Measurements from ENCODE around the gene MYH6. TPM values are rescaled to one million over a fixed set of nuclear protein-coding genes. Genes with fewer than 3 reads are reported as not detected.

MYH6 gene
- total and polyA plus RNA-seq, 4 donors, result 0.05 to 0.17 (median 0.06) TPM; not detected in 1

- TF ChIP-seq RAD21 (IDR thresholded peaks at IDR 0.05), result no peak
- no peak for TF ChIP-seq MAX (IDR thresholded peaks at IDR 0.05)
- TF ChIP-seq HNF4G (IDR thresholded peaks at IDR 0.05), result no peak
- TF ChIP-seq ATF3 (IDR thresholded peaks at IDR 0.05), result no peak
- H3K9ac ChIP-seq (ENCODE audit: low read depth in 1 of 2, low read length in 2 of 2), result no peak overlapping the region
- H3K9me3 ChIP-seq (ENCODE audit: control insufficient read depth in 4 of 4, low read length in 3 of 4), result no peaks in the 10 kb centered on the region
- no peaks in the 10 kb centered on the region for H3K27me3 ChIP-seq (ENCODE audit: control insufficient read depth in 4 of 4, insufficient read depth in 4 of 4, low read length in 3 of 4)
- H3K4me1 ChIP-seq (ENCODE audit: control insufficient read depth in 4 of 4, insufficient read depth in 4 of 4, low read length in 3 of 4), result no peaks in the 10 kb centered on the region
- WGBS, result 76% methylated on average over 13 of the region's 13 CpGs
- no peak for DNase-seq (ENCODE audit: low spot score)
- H3K4me3 ChIP-seq (ENCODE audit: low read depth in 1 of 3, low read length in 3 of 3), result no peak overlapping the region
- no peaks in the 10 kb centered on the region for H3K36me3 ChIP-seq (ENCODE audit: control insufficient read depth in 4 of 4, insufficient read depth in 3 of 4, low read depth in 1 of 4, low read length in 3 of 4)
- no peak overlapping the region for H3K27ac ChIP-seq (ENCODE audit: low read depth in 1 of 2, low read length in 2 of 2)
These were observed 61.9 kb downstream of the MYH6 start for GRCh38 chr14:23345987-23346692.

GRCh38 chr14:23344481-23344880, 63.6 kb downstream of the MYH6 start:
- no peak for DNase-seq (ENCODE audit: low spot score)
- no peaks in the 10 kb centered on the region for H3K9me3 ChIP-seq (ENCODE audit: control insufficient read depth in 4 of 4, low read length in 3 of 4)
- no peaks in the 10 kb centered on the region for H3K4me1 ChIP-seq (ENCODE audit: control insufficient read depth in 4 of 4, insufficient read depth in 4 of 4, low read length in 3 of 4)
- no peaks in the 10 kb centered on the region for H3K36me3 ChIP-seq (ENCODE audit: control insufficient read depth in 4 of 4, insufficient read depth in 3 of 4, low read depth in 1 of 4, low read length in 3 of 4)
- H3K27me3 ChIP-seq (ENCODE audit: control insufficient read depth in 4 of 4, insufficient read depth in 4 of 4, low read length in 3 of 4), result no peaks in the 10 kb centered on the region
- no peak overlapping the region for H3K9ac ChIP-seq (ENCODE audit: low read depth in 1 of 2, low read length in 2 of 2)
- no peak overlapping the region for H3K4me3 ChIP-seq (ENCODE audit: low read depth in 1 of 3, low read length in 3 of 3)
- TF ChIP-seq ZBTB33 (IDR thresholded peaks at IDR 0.05), result no peak
- no peak for TF ChIP-seq FOXA1 (IDR thresholded peaks at IDR 0.05)
- TF ChIP-seq EGR1 (IDR thresholded peaks at IDR 0.05; ENCODE audit: low read depth in 2 of 2), result no peak
- TF ChIP-seq ATF3 (IDR thresholded peaks at IDR 0.05), result no peak
- no peak for TF ChIP-seq HNF4G (IDR thresholded peaks at IDR 0.05)
- TF ChIP-seq JUND (IDR thresholded peaks at IDR 0.05), result no peak
- WGBS, result 57% methylated on average over 3 of the region's 3 CpGs
- H3K27ac ChIP-seq (ENCODE audit: low read depth in 1 of 2, low read length in 2 of 2), result no peak overlapping the region

GRCh38 chr14:23339506-23340268, 68.4 kb downstream of the MYH6 start:
- Histone ChIP-seq H3K4me3 (ENCODE audit: low read depth in 1 of 3, low read length in 3 of 3) (no peak overlapping the region), H3K36me3 (ENCODE audit: control insufficient read depth in 4 of 4, insufficient read depth in 3 of 4, low read depth in 1 of 4, low read length in 3 of 4) (no peaks in the 10 kb centered on the region), H3K4me1 (ENCODE audit: control insufficient read depth in 4 of 4, insufficient read depth in 4 of 4, low read length in 3 of 4) (no peaks in the 10 kb centered on the region), H3K9ac (ENCODE audit: low read depth in 1 of 2, low read length in 2 of 2) (no peak overlapping the region), H3K9me3 (ENCODE audit: control insufficient read depth in 4 of 4, low read length in 3 of 4) (no peaks in the 10 kb centered on the region), H3K27me3 (ENCODE audit: control insufficient read depth in 4 of 4, insufficient read depth in 4 of 4, low read length in 3 of 4) (no peaks in the 10 kb centered on the region), H3K27ac (ENCODE audit: low read depth in 1 of 2, low read length in 2 of 2) (no peak overlapping the region)
- WGBS, result 73% methylated on average over 1 of the region's 1 CpG
- TF ChIP-seq TAF1 (conservative IDR thresholded peaks at IDR 0.05) (no peak), HNF4G (IDR thresholded peaks at IDR 0.05) (no peak), HNF4A (conservative IDR thresholded peaks at IDR 0.05) (no peak), FOXA2 (IDR thresholded peaks at IDR 0.05) (no peak), REST (IDR thresholded peaks at IDR 0.05) (no peak), SP1 (IDR thresholded peaks at IDR 0.05) (no peak), EGR1 (IDR thresholded peaks at IDR 0.05; ENCODE audit: low read depth in 2 of 2) (no peak), ATF3 (IDR thresholded peaks at IDR 0.05) (no peak)
- DNase-seq (ENCODE audit: low spot score), result no peak

All from liver (tissue), 9 donors.